Activated CD8-positive, alpha-beta memory T cell treated with anti-CD3 and anti-CD28 coated beads for 4 hours (primary cell): ENCODE results near the gene PSG3.
"Not testable (repeated sequence)": the region's sequence is repeated elsewhere in the genome, so short reads cannot be mapped to it uniquely, and the experiment has no call there.

ENCODE experiments used
- DNase-seq, 2 donors: peaks; one replicate each; pipeline ENCODE4 v3.0.0-alpha.2; 2020; ENCODE audit warnings: low read depth in 2 of 2

The PSG3 gene

GRCh38 chr19:42695811-42696503 is 44.3 kb downstream of the PSG3 start:
- no peak for DNase-seq

GRCh38 chr19:42693760-42694350 is 46.4 kb downstream of the PSG3 start:
- DNase-seq: no peak

GRCh38 chr19:42683917-42684513 is 56.3 kb downstream of the PSG3 start:
- DNase-seq: no peak

DNA sequence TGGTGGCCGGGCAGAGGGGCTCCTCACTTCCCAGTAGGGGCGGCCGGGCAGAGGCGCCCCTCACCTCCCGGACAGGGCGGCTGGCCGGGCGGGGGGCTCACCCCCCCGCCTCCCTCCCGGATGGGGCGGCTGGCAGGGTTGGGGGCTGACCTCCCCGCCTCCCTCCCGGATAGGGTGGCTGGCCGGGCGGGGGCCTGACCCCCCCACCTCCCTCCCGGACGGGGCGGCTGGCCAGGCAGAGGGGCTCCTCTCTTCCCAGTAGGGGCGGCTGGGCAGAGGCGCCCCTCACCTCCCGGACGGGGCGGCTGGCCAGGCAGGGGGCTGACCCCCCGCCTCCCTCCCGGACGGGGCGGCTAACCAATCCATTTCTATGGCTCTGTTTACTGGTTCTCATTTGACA is 64.0 kb downstream of the PSG3 start:
- not testable (repeated sequence) for DNase-seq

DNA sequence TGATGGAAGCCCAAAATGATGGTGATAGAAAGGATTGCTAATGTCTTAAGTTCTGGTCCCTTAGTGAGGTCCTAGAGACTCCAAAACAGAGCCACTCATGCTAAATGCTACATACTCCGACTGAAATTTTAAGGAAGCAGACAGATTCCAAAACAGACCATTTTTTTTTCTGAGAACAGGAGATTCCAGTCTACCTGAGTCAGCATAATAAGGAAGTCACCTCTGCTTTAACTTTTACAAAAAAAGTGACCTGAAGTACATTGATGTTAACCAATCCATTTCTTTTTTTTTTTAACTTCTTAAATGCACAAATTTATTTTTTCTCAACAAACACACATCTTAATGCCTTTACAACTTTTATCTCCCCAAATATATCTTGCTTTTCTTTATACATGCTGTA is 65.7 kb downstream of the PSG3 start:
- not testable (repeated sequence) for DNase-seq
